NOMO-1 treated with DMSO at 0.1 percent for 48 hours (cell line): ENCODE data around the gene NPB.

Experiments used
- DNase-seq: peaks from one replicate; lab custom pipeline; 2025; ENCODE audit not compliant: unreplicated experiment; lab: John Stamatoyannopoulos, UW

The NPB gene

DNA sequence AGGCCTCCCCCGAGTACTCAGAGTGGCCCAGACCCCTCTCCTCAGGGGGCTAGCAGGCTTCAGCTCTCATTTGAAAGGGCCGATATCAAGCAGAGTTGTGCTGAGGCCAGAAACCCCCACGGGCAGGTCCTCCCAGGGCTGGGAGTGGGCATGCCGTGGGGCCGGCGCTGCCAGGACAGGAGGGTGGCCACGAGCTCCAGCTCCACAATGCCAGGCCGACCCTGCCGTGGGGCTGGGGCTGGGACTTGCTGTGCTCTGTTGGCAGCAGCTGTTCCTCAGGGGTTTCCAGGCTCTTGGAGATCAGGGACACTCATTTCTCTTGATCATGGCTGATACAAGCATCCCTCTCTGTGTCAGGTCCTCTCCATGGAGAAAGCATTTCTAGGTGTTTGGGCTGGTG is 3.2 kb upstream of the NPB start:
- no peak for DNase-seq

DNA sequence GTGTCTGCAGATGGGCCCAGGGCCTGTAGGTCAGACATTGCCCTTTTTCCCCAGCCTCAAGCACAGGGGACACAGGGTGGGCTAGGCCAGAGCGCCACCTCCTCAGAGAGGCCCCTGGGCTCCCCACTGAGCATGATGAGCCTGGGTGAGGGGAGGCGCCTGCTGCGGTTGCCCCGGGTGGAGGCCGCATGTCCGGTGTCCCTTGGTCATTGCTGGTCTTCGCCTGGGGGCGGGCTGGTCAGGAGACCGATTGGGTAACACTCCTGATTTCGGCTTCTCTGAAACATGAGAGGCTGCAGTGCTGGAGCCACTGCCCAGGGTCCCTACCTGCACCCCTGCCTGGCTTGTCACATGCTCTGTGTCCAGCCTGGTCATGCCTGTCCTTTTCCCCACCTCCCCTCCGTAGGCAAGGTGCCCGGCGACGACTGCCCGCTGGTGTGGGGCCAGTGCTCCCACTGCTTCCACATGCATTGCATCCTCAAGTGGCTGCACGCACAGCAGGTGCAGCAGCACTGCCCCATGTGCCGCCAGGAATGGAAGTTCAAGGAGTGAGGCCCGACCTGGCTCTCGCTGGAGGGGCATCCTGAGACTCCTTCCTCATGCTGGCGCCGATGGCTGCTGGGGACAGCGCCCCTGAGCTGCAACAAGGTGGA is 2.4 kb upstream of the NPB start:
- no peak for DNase-seq

- no peak for DNase-seq
These were observed 1.7 kb upstream of the NPB start for GRCh38 chr17:81900181-81900820.

GRCh38 chr17:81901167-81902022 is 643 bp upstream of the NPB start:
- no peak for DNase-seq

DNA sequence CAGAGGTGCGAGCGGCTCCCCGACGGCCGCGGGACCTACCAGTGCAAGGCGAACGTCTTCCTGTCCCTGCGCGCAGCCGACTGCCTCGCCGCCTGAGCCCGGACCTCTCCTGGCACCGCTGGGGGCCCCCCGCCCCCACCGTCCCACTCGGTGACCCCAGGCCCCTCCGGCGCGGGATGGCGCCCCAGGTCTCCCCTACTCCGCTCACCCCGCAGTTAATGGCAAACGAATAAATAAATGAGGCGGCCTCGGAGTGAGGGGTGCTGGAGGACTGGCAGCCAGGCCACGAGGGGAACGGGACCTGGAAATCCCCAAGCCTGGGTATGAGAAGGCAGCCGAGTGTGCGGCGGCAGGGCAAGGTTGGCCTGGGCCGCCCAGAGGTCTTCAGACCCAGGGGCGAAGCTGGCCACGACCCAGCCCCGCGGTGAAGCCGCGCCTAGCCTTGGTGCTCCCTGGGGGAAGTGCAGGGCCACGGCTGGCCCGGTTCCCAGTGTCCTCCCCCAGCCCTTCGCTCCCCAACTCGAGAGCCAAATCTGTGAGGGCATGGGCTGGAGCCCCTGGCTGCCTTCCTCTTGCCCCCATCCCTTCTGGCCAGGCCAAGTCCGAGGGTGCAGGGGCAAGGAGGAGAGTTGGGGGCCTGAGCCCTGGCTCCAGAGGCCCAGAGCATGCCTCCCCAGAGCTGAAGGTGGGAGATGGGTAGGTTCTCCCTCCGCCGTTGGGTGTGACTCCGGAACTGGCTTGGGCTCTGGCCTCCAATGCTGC is 796 bp downstream of the NPB start:
- no peak for DNase-seq

DNA sequence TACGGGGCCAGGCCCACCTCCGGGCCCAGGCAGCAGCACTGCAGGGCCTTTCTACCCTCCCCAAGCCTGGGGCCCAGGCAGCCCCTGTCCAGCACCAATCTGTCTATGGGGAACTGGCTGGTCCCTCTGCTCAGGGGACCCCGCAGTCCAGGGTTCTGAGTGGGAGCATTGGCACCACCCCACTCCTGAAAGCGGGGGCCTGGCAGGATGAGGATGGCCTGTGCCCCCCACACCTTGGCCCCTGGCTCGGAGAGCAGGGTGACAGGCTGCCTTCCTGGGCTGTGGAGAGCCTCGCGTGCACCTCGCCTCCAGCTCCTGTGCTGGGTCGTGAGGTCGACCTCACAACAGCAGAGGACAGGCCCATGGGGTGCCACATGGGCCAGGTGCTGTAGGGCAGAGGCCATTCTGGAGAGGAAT is 1.4 kb downstream of the NPB start:
- no peak for DNase-seq

- DNase-seq, result no peak
These were observed 2.0 kb downstream of the NPB start for GRCh38 chr17:81903896-81904599.

GRCh38 chr17:81904600-81905423 is 2.8 kb downstream of the NPB start:
- no peak for DNase-seq

DNA sequence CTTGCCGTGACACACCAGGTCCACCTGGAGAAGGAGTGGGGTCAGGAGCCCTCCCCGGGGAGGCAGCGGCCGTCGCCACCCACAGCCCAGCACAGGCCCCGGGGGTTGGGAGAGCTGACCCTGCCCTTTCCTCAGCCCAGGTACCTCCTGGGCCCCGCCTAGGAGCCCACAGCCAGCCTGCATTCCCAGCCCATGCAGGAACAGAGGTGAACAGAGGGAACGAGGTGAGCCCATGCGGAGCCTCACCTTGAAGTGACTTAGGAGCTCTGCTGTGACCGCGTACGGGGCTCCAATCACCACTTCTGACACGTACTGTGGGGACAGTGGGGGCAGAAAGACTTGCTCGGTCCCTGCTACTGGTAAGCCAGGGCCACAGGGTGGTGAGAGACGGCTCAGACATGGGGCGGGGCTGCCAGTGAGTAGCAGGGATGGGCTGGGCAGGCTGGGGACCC is 3.4 kb downstream of the NPB start:
- no peak for DNase-seq

DNA sequence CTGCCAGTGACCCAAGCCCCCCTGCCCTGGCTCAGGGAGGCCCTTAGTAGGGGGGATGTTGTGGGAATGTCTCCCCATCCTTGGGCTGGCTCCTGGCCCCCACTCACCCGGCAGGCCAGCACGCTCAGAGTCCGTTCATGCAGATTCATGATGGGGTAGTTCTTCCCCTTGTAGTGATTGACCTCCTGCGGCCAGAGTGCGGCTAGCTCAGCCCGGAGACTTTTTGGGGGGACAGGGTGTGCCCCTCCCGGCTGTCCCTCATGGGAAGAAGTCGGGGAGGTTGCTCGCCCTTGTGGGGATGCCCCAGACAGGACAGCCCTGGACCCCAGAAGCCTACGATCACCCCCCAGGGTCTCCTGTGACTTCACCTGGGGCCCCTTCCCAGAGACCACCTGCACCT is 4.0 kb downstream of the NPB start:
- no peak for DNase-seq

- no peak for DNase-seq
These were observed 4.6 kb downstream of the NPB start for GRCh38 chr17:81906476-81907218.

- no peak for DNase-seq
These were observed 5.4 kb downstream of the NPB start for GRCh38 chr17:81907219-81908145.

DNA sequence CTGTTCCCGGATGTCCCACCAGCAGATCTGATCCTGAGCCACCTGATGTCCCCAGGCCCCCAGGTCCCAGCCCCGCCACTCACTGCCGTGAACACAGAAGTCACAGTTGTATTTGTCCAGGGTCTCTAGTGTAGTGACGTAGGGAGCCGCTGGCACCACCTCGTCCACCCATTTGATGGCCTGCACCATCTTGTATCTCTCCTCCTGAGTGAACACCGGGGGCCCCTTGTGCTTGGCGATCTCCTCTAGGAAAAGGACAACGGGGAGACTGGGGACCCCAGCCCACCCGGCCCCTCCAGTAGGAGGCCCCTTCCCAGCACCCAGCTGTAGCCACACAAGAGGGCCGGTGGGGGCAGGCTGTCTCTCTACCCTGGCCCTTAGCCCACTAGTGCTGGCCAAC is 6.8 kb downstream of the NPB start:
- no peak for DNase-seq

DNA sequence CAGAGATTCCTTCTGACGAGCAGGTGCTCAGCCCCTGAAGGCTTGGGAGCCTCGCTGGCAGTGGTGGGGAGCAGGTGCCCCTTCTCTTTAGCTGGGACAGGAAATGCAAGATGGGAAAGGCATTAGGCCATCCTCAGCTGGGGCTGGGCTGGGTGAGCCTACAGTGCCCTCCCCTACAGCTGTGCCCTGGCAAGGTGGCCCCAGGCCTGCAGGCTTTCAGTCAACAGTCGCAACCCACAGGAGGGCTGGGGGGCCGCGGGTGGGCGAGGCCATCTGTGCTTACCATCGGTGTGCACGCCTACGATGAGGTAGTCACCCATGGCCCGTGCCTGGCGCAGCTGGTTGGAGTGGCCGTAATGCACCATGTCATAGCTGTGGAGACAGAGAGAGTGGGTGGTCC is 7.2 kb downstream of the NPB start:
- DNase-seq, result no peak

DNA sequence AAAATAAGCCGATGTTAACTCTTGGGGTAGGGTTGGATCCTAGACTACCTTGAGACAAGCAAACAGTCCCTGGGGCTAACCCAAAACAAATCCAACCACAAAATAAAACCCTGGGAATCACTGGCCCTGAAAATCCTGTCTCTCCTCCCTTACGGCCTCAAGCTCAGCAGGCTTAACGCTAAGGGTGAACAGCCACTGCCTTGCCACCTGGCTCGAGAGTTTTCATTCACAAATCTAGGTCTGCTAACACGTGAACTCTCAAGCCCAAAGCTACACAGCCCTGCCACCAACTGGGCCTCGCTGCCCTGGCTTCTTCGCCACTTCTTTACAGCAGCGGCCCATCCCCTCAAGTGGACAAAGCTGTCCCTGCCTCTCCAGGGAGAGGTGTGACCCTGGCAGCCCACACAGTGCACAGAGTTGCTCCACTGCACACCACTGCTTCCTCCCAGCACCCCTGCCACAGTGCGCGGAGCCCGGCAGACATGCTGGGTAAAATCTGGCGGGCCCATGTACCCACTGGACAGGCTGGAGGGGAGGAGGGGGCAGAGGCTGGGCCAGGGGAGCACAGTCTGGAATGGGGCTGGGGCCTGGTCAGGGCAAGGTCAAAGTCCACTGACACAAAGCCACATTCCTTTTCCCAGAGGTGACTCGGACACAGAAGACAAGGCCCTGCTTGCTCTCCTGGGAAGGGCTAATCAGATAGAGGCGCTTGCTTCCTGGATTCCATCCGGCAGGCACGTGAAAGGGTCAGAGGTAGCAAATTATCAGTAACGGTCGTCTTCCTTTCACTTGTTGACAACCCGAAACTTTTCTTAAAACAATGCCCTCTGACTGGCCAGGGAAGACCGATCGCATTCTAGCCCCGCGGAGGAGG is 8.2 kb downstream of the NPB start:
- DNase-seq, result no peak

GRCh38 chr17:81910840-81911276 is 8.8 kb downstream of the NPB start:
- no peak for DNase-seq
